ENCODE results near the gene PPP1R14D. TPM values are rescaled to one million over a fixed set of nuclear protein-coding genes. Genes with fewer than 3 reads are reported as not detected.

The PPP1R14D gene
- total RNA-seq, 1 experiment from 2014 or later, result 0.33 TPM

GRCh38 chr15:40843261-40843884 is 14.9 kb upstream of the PPP1R14D start:
- H3K36me3 ChIP-seq (ENCODE audit: low read depth, low read length), result no peaks in the 10 kb centered on the region; the same call in 1 of the 2 replicates
- ChIA-PET CTCF (interaction anchor here (0.6 to 1.6 kb wide), 7 partner anchors 14 to 530 kb away, joined by 3 to 7 read pairs (median 4); no protein-coding TSS in a partner anchor), POLR2A (ENCODE audit: unreplicated experiment) (interaction anchor here (0.6 to 1.3 kb wide), 3 partner anchors 15 to 36 kb away, joined by 3 to 5 read pairs (median 3); partner anchors contain the start of genes DNAJC17, PPP1R14D and ZFYVE19)
- BruUV-seq (replicated peaks), result TSS peak; percentile 30
- TF ChIP-seq CTCF (conservative IDR thresholded peaks at IDR 0.05; ENCODE audit: low read depth, low read length) (no peak), EZH2phosphoT487 (IDR thresholded peaks at IDR 0.05; ENCODE audit: borderline replicate concordance, low read length) (no peak), EZH2 (IDR thresholded peaks at IDR 0.05; ENCODE audit: low read length, unreplicated experiment) (no peak)
- peaks cover 52% of the 10 kb centered on the region for H3K79me2 ChIP-seq (ENCODE audit: low read length)
- H3K4me3 ChIP-seq (ENCODE audit: low read length), result peak overlapping the region; percentile 88
- intact Hi-C loops (cut with micrococcal nuclease), result no loop called here
- no peaks in the 10 kb centered on the region for H3K27me3 ChIP-seq (ENCODE audit: low read length)
- H3F3A ChIP-seq (ENCODE audit: low read length, unreplicated experiment), result no peaks in the 10 kb centered on the region
- no peaks in the 10 kb centered on the region for H3K9me3 ChIP-seq (ENCODE audit: low read length)
- H4K20me1 ChIP-seq (ENCODE audit: low read length), result peaks cover 19% of the 10 kb centered on the region; the same call in 1 of the 2 replicates
- no peak for ATAC-seq
- DNase-seq, result no peak
- peak overlapping the region; percentile 85 for H3K9ac ChIP-seq (ENCODE audit: low read length)
- H3K4me2 ChIP-seq (ENCODE audit: low read length), result peak overlapping the region; percentile 83
- H3K9me2 ChIP-seq (replicated peaks; ENCODE audit: low read length), result no peaks in the 10 kb centered on the region
- H2AFZ ChIP-seq (ENCODE audit: low read length), result peak overlapping the region; percentile 81
- H3K27ac ChIP-seq (ENCODE audit: low read length), result peak overlapping the region; percentile 72
- H3K4me1 ChIP-seq (ENCODE audit: insufficient read depth, low read length), result peaks cover 38% of the 10 kb centered on the region

- Histone ChIP-seq H4K20me1 (ENCODE audit: low read length) (peaks cover 7% of the 10 kb centered on the region; the same call in 1 of the 2 replicates), H3K27me3 (ENCODE audit: low read length) (no peaks in the 10 kb centered on the region), H3F3A (ENCODE audit: low read length, unreplicated experiment) (no peaks in the 10 kb centered on the region), H3K9me3 (ENCODE audit: low read length) (no peaks in the 10 kb centered on the region), H3K4me2 (ENCODE audit: low read length) (no peak overlapping the region), H3K9ac (ENCODE audit: low read length) (no peak overlapping the region), H3K4me3 (ENCODE audit: low read length) (no peak overlapping the region), H3K27ac (ENCODE audit: low read length) (no peak overlapping the region), H3K9me2 (replicated peaks; ENCODE audit: low read length) (no peaks in the 10 kb centered on the region), H2AFZ (ENCODE audit: low read length) (no peak overlapping the region), H3K36me3 (ENCODE audit: low read depth, low read length) (no peaks in the 10 kb centered on the region), H3K79me2 (ENCODE audit: low read length) (peaks cover 36% of the 10 kb centered on the region), H3K4me1 (ENCODE audit: insufficient read depth, low read length) (peaks cover 23% of the 10 kb centered on the region)
- ChIA-PET POLR2A (ENCODE audit: unreplicated experiment) (no interaction called here), CTCF (no interaction called here)
- DNase-seq (no peak), ATAC-seq (no peak)
- BruUV-seq (replicated peaks), result no TSS peak
- TF ChIP-seq CTCF (conservative IDR thresholded peaks at IDR 0.05; ENCODE audit: low read depth, low read length) (no peak), EZH2phosphoT487 (IDR thresholded peaks at IDR 0.05; ENCODE audit: borderline replicate concordance, low read length) (no peak), EZH2 (IDR thresholded peaks at IDR 0.05; ENCODE audit: low read length, unreplicated experiment) (no peak)
- intact Hi-C loops (cut with micrococcal nuclease), result no loop called here
These were observed 13.2 kb upstream of the PPP1R14D start for GRCh38 chr15:40841741-40842140.

GRCh38 chr15:40838756-40839155 is 10.2 kb upstream of the PPP1R14D start:
- Histone ChIP-seq H3K9me3 (ENCODE audit: low read length) (no peaks in the 10 kb centered on the region), H2AFZ (ENCODE audit: low read length) (no peak overlapping the region), H3K27me3 (ENCODE audit: low read length) (no peaks in the 10 kb centered on the region), H3K79me2 (ENCODE audit: low read length) (peaks cover 10% of the 10 kb centered on the region), H3K4me2 (ENCODE audit: low read length) (no peak overlapping the region), H3K27ac (ENCODE audit: low read length) (no peak overlapping the region), H3K4me1 (ENCODE audit: insufficient read depth, low read length) (peaks cover 29% of the 10 kb centered on the region), H4K20me1 (ENCODE audit: low read length) (no peaks in the 10 kb centered on the region), H3K36me3 (ENCODE audit: low read depth, low read length) (no peaks in the 10 kb centered on the region), H3K9me2 (replicated peaks; ENCODE audit: low read length) (no peaks in the 10 kb centered on the region), H3K4me3 (ENCODE audit: low read length) (no peak overlapping the region), H3F3A (ENCODE audit: low read length, unreplicated experiment) (peaks cover 5% of the 10 kb centered on the region), H3K9ac (ENCODE audit: low read length) (no peak overlapping the region)
- BruUV-seq (replicated peaks), result no TSS peak
- TF ChIP-seq CTCF (conservative IDR thresholded peaks at IDR 0.05; ENCODE audit: low read depth, low read length) (no peak), EZH2 (IDR thresholded peaks at IDR 0.05; ENCODE audit: low read length, unreplicated experiment) (no peak), EZH2phosphoT487 (IDR thresholded peaks at IDR 0.05; ENCODE audit: borderline replicate concordance, low read length) (no peak)
- POLR2A ChIA-PET (ENCODE audit: unreplicated experiment), result no interaction called here
- DNase-seq (no peak), ATAC-seq (no peak)
- intact Hi-C loops (cut with micrococcal nuclease), result no loop called here
- CTCF ChIA-PET, result no interaction called here
